Kasumi-1 (cell line): ENCODE data around the gene NECAB2.

ENCODE experiments used
- DNase-seq, 2 experiments: peaks; one replicate each; lab custom pipeline; 2025; lab: John Stamatoyannopoulos, UW

NECAB2 gene

GRCh38 chr16:84045001-84045817 lies 77.2 kb downstream of the NECAB2 start:
- no peak for DNase-seq

- no peak for DNase-seq
These were observed 77.9 kb downstream of the NECAB2 start for GRCh38 chr16:84045818-84046470.

GRCh38 chr16:84047206-84047605 lies 79.2 kb downstream of the NECAB2 start:
- no peak for DNase-seq

GRCh38 chr16:84047626-84048025 lies 79.6 kb downstream of the NECAB2 start:
- no peak for DNase-seq

GRCh38 chr16:84048270-84048669 lies 80.2 kb downstream of the NECAB2 start:
- DNase-seq, result no peak

GRCh38 chr16:84048871-84049270 lies 80.8 kb downstream of the NECAB2 start:
- no peak for DNase-seq

- no peak for DNase-seq
These were observed 81.5 kb downstream of the NECAB2 start for GRCh38 chr16:84049403-84050060.

- no peak for DNase-seq
These were observed 82.3 kb downstream of the NECAB2 start for GRCh38 chr16:84050316-84050715.

- DNase-seq, result no peak
These were observed 84.1 kb downstream of the NECAB2 start for GRCh38 chr16:84052071-84052622.
